ENCODE data around the gene MBIP.
A peak's percentile ranks its signal among the peaks of the same experiment; 100 is the strongest.
"Not testable (repeated sequence)": the region's sequence is repeated elsewhere in the genome, so short reads cannot be mapped to it uniquely, and the experiment has no call there.

The MBIP gene, protein sequence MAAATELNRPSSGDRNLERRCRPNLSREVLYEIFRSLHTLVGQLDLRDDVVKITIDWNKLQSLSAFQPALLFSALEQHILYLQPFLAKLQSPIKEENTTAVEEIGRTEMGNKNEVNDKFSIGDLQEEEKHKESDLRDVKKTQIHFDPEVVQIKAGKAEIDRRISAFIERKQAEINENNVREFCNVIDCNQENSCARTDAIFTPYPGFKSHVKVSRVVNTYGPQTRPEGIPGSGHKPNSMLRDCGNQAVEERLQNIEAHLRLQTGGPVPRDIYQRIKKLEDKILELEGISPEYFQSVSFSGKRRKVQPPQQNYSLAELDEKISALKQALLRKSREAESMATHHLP

GRCh38 chr14:36320200-36320896, at the start of gene MBIP:
Gene MBIP, minus strand, starts transcription at chr14:36320637. Its CDS starts 49 bp downstream, at chr14:36320588.
- peak; percentile 88 to 90 for ATAC-seq

GRCh38 chr14:36367985-36368774, 47.7 kb upstream of the MBIP start:
- ATAC-seq, result no peak

DNA sequence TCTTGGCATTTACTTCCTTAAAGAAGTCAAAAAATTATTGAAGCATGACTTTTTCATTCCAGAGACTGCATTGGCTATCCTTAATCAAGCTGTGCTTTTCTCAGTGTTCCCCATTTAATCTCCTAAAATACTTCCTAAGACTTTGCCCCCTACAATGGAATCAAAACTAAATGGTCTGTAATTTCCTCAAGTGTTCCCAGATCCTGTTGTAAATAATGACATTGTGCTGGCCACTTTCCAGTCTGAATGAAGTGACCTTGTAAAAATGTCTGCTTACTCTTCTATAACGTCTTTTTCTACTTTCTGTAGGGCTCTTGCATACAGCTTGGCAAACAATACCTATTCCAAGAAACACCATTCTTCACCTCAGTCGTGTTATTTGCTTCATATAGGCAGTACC, 45.3 kb upstream of the MBIP start:
- ATAC-seq, result no peak

- no peak for ATAC-seq
Observed at GRCh38 chr14:36363704-36364103, 43.3 kb upstream of the MBIP start.

DNA sequence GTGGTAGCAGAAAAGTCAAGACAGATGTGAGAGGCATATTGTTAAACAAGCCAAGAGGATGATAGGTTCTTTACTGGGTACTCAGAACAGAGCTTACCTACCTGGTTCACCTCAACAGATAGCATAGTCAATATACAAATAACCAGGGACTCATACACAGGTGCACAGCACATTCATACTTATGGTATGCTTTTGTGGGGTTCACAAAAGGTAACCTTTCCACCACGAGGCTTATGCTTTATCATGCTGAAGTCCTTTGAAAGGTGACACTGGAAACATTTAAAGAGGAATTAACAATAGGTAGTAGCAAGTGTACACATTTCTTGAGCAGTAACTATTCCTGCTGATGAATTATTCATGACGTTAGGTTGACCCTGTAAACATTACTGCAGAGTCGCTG, 42.2 kb upstream of the MBIP start:
- no peak for ATAC-seq

GRCh38 chr14:36361210-36361853, 40.9 kb upstream of the MBIP start:
- no peak for ATAC-seq

DNA sequence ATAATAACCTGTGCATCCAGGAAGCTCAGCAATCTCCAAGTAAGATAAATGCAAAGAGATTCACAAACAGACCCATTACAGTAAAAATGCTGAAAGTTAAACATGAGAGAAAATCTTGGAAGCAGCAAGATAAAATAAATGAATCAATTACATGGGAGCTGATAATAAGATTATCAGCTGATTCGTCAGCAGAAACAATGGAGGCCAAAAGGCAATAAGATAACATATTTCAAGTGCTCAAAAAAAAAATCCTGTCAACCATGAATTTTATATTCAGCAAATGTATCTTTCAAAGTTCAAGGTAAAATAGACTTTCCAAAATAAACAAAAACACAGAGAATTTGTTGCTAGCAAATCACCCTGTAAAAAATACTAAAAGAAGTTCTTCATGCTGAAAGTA, 36.4 kb upstream of the MBIP start:
- no peak for ATAC-seq

- ATAC-seq, result no peak
Observed at GRCh38 chr14:36346052-36346451, 25.6 kb upstream of the MBIP start.

GRCh38 chr14:36344211-36344610, 23.8 kb upstream of the MBIP start:
- no peak for ATAC-seq

DNA sequence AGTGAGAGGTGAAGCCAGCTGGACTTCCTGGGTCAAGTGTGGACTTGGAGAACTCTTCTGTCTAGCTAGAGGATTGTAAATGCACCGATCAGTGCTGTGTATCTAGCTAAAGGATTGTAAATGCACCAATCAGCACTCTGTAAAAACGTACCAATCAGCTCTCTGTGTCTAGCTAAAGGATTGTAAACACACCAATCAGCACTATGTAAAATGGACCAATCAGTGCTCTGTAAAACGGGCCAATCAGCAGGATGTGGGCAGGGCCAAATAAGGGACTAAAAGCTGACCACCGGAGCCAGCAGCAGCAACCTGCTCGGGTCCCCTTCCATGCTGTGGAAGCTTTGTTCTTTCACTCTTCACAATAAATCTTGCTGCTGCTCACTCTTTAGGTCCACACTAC, 21.4 kb upstream of the MBIP start:
- ATAC-seq, result not testable (repeated sequence)

DNA sequence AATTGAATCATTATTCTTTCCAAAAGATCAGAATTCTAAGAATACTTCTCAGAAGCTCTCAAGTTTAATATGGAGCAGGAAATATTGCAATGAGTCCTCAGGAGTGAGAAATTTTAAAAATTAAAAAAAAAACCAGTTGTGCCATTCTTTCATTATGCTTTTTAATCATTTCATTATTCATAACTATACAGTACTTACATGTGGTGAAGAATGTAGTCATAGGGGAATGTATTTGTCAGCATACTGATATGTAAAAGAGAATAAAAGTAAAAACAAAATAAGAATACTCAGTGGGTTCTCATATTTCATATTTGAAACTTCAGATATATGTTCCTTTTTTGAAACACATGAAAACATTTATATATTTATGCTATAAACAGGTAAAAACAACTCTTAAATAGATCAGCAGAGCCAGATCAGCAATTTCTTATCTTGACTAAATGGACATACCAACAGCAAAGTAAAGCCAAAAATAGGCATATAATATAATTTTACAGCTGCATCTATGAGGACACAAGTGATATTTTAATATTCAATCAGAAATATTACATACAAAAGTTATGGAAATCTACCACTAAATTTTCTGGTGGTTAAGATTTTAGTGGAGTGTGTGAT, 19.9 kb upstream of the MBIP start:
- ATAC-seq, result peak; percentile 75 to 85

DNA sequence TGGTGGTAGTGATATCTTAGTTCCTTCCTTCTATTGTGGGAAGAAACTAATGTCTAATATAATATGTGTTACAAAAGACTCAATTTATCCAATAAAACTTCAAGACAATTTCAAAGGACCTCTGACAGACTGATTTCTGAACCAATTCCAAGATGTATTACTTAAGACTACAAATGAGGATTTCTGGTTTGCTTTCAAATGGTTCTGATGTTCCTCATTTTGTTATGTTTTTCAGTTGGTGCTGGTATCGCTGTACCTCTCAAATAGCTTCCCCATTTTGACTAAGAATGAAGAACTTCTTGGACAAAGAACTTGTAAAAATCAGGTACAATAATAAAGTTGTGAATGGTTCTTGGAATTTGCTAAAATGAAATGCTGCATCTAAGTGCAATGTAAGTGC, 19.4 kb upstream of the MBIP start:
- ATAC-seq, result peak; percentile 8 to 33

DNA sequence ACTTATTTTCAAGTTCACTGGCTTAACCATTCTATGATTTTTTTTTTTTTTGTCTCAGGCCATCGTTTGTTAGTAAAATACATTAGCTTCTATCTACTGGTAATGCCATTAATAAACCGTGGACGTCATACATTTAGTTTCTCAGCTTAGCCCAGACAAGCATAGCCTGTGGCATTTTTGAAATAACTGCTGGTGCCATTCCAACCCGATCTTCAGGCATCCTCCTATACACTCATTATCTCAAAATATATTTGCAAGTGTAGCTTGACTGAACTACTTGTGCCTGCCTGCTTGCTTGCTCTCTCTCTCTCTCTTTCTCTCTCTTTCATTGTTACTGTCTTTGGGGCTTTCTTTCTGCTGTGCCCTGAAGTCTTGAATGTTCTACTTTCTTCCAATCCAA, 12.7 kb upstream of the MBIP start:
- ATAC-seq, result no peak

DNA sequence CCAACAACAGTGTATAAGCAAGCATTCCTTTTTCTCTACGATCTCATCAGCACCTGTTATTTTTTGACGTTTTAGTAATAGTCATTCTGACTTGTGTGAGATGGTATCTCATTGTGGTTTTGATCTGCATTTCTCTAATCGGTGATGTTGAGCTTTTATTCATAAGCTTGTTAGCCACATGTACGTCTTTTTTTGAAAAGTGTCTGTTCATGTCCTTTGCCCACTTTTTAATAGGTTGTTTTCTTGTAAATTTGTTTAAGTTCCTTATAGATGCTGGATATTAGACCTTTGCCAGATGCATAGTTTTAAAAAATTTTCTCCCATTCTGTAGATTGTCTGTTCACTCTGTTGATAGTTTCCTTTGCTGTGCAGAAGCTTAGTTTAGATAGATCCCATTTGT, 7.1 kb upstream of the MBIP start:
- ATAC-seq, result peak; percentile 17

DNA sequence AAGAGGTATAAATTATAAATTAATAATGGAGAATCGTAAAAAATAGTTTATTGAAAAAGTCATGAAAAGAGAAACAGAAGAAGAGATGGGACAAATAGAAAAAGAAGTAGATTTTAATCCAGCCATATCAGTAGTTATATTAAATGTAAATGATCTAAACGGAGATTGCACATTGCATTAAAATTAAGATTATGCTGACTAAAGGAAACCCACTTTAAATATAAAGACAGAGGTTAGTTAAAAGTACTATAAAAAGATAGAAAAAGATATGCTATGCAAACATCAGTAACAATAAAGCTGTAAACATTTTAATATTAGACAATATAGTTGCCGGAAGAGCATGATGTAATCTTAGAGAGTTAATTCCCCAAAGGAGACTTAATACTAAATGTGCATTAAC, 5.4 kb upstream of the MBIP start:
- ATAC-seq, result no peak

DNA sequence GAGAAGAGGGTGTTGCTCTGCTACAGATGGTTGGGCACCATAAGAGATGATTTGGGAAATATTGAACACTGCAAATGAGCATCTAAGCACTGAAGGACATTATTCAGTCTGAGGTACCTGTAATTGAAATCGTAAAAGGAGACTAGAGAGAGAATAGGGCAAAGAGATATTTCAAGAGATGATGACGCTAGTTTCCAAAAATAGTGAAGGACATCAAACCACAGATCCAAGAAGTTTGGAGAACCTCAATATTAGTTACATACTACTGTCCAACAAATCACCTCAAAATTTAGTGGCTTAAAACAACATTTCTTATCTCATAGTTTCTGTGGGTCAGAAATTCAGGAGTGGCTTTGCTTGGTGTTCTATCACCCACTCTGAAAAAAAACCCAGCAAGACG, 4.5 kb upstream of the MBIP start:
- ATAC-seq, result no peak

- no peak for ATAC-seq
Observed at GRCh38 chr14:36320897-36321381, 502 bp upstream of the MBIP start.

DNA sequence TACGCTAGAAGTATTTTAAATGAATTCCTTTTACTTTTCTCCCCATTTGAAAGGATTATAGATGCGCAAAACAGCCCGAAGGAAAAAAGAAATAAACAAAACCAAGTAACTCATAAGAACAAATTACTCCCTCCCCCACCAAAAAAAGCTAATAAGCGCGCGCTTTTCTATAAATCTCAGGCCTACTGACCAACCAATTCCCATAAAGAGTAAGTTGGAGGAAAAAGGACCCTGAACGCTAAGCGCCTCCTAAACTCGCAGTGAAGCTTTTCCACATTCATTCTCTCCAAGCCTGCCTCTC, 588 bp downstream of the MBIP start:
- no peak for ATAC-seq

- peak; percentile 52 to 54 for ATAC-seq
Observed at GRCh38 chr14:36317650-36318049, 2.8 kb downstream of the MBIP start.

DNA sequence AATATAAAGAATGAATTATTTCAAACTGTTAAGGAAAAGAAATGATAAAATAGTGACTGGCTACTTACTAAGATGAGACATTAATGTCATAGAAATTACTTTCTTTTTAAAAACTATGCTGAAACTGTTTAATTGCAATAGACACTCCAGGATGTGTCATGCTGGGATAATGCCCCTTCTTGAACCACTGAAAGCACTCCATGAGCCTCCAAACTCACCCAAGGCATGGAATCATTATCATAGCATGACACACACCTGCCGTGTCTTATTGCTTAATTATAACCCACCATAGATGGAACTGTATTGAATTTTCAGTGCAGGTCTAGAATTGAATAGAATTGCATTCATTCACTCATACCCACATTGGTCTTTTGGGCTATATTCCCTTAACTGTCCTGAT, 4.3 kb downstream of the MBIP start:
- ATAC-seq, result no peak

- ATAC-seq, result peak; percentile 78 to 87
Observed at GRCh38 chr14:36315159-36315853, 5.1 kb downstream of the MBIP start.

GRCh38 chr14:36313898-36314297, 6.5 kb downstream of the MBIP start:
- ATAC-seq, result no peak

Measured in activated CD4-positive, CD25-positive, alpha-beta regulatory T cell treated with anti-CD3 and anti-CD28 coated beads, Interleukin-2, amount 50 U/mL, for 24 hours (primary cell).